SK-N-SH treated with all-trans-retinoic acid at 6 μM for 48 hours (cell line): ENCODE measurements around the gene FAM184A.
A peak's percentile ranks its signal among the peaks of the same experiment; 100 is the strongest.

Experiments used
- ATAC-seq: fragments of 200-7000 bp; cut with Tn5 transposase; 3 replicates; pipeline ENCODE4 v1.9.1; 2020; ENCODE audit warnings: mild to moderate bottlenecking, moderate library complexity
- ARNTL ChIP-seq: fragments of 450-650 bp; formaldehyde crosslinking; IDR thresholded peaks from 2 replicates; pipeline ENCODE4 v1.5.0; 2020; ENCODE audit warnings: low read depth, mild to moderate bottlenecking, moderate library complexity, borderline replicate concordance
- BACH2 ChIP-seq: fragments of 250-450 bp; sonication (Bioruptor Pico); IDR thresholded peaks from 2 replicates; pipeline ENCODE4 v1.9.0; 2021; ENCODE audit warnings: mild to moderate bottlenecking, borderline replicate concordance
- CSDC2 ChIP-seq: fragments of 250-450 bp; sonication (Bioruptor Pico); IDR thresholded peaks from 2 replicates; pipeline ENCODE4 v1.5.0; 2020; ENCODE audit warnings: mild to moderate bottlenecking, moderate library complexity
- ESRRG ChIP-seq: fragments of 250-450 bp; sonication (Bioruptor Pico); IDR thresholded peaks from 2 replicates; pipeline ENCODE4 v1.6.1; 2021; ENCODE audit warnings: mild to moderate bottlenecking
- GLIS3 ChIP-seq: fragments of 250-450 bp; sonication (Bioruptor Pico); IDR thresholded peaks from 2 replicates; pipeline ENCODE4 v1.5.0; 2020; ENCODE audit warnings: mild to moderate bottlenecking, moderate library complexity
- ISL1 ChIP-seq: fragments of 250-450 bp; sonication (Bioruptor Pico); IDR thresholded peaks from 2 replicates; pipeline ENCODE4 v2.1.2; 2022; ENCODE audit warnings: mild to moderate bottlenecking, moderate library complexity
- OSR1 ChIP-seq: fragments of 250-450 bp; sonication (Bioruptor Pico); IDR thresholded peaks from 2 replicates; pipeline ENCODE4 v1.8.0; 2022; ENCODE audit warnings: moderate library complexity, mild to moderate bottlenecking, inconsistent platforms
- PATZ1 ChIP-seq: fragments of 250-450 bp; sonication (Bioruptor Pico); IDR thresholded peaks from 2 replicates; pipeline ENCODE4 v1.8.0; 2020; ENCODE audit warnings: mild to moderate bottlenecking, moderate library complexity, borderline replicate concordance
- PPARA ChIP-seq: fragments of 250-450 bp; sonication (Bioruptor Pico); IDR thresholded peaks from 2 replicates; pipeline ENCODE4 v1.5.0; 2020; ENCODE audit warnings: mild to moderate bottlenecking, borderline replicate concordance
- SNAI2 ChIP-seq: fragments of 250-450 bp; sonication (Bioruptor Pico); IDR thresholded peaks from 2 replicates; pipeline ENCODE4 v1.5.0; 2020; ENCODE audit warnings: mild to moderate bottlenecking, moderate library complexity
- TCF4 ChIP-seq: fragments of 250-450 bp; sonication (Bioruptor Pico); IDR thresholded peaks from 2 replicates; pipeline ENCODE4 v1.8.0; 2021; ENCODE audit warnings: mild to moderate bottlenecking, moderate library complexity, borderline replicate concordance
- TOX ChIP-seq: fragments of 250-450 bp; sonication (Bioruptor Pico); IDR thresholded peaks from 2 replicates; pipeline ENCODE4 v1.8.0; 2021; ENCODE audit warnings: mild to moderate bottlenecking, moderate library complexity, borderline replicate concordance
- ZC3H10 ChIP-seq: fragments of 250-450 bp; sonication (Bioruptor Pico); IDR thresholded peaks from 2 replicates; pipeline ENCODE4 v1.5.1; 2021; ENCODE audit warnings: mild to moderate bottlenecking, moderate library complexity
- ZNF565 ChIP-seq: fragments of 450-650 bp; formaldehyde crosslinking; conservative IDR thresholded peaks from 2 replicates; pipeline ENCODE4 v1.5.0; 2020; ENCODE audit warnings: low read depth, mild to moderate bottlenecking, moderate library complexity
- ZNF70 ChIP-seq: fragments of 450-650 bp; formaldehyde crosslinking; IDR thresholded peaks from 2 replicates; pipeline ENCODE4 v1.5.0; 2020; ENCODE audit warnings: mild to moderate bottlenecking, moderate library complexity
- ZNF8 ChIP-seq: fragments of 450-650 bp; formaldehyde crosslinking; IDR thresholded peaks from 2 replicates; pipeline ENCODE4 v1.5.0; 2020; ENCODE audit warnings: mild to moderate bottlenecking, moderate library complexity
- TF ChIP-seq, protein P1 (sequence below): fragments of 250-450 bp; sonication (Bioruptor Pico); IDR thresholded peaks from 2 replicates; pipeline ENCODE4 v1.5.1; 2020; ENCODE audit warnings: low read depth, mild to moderate bottlenecking, moderate library complexity
- TF ChIP-seq, protein P2 (sequence below): fragments of 250-450 bp; sonication (Bioruptor Pico); IDR thresholded peaks from 2 replicates; pipeline ENCODE4 v1.8.0; 2021; ENCODE audit warnings: low read depth, mild to moderate bottlenecking, moderate library complexity, borderline replicate concordance
- TF ChIP-seq, protein P3 (sequence below): fragments of 250-450 bp; sonication (Bioruptor Pico); IDR thresholded peaks from 2 replicates; pipeline ENCODE4 v1.5.1; 2021; ENCODE audit warnings: mild to moderate bottlenecking, moderate library complexity
- TF ChIP-seq, protein P4 (sequence below): fragments of 250-450 bp; sonication (Bioruptor Pico); IDR thresholded peaks from 2 replicates; pipeline ENCODE4 v1.5.0; 2020; ENCODE audit warnings: mild to moderate bottlenecking, moderate library complexity

Gene FAM184A

GRCh38 chr6:119079283-119079809, 882 bp upstream of the FAM184A start:
- no peak for TF ChIP-seq ZNF8
- no peak for TF ChIP-seq PATZ1
- no peak for TF ChIP-seq BACH2 (CRISPR knock-in tag)
- TF ChIP-seq SNAI2: no peak
- no peak; the same call in 1 of the 3 replicates for ATAC-seq

DNA sequence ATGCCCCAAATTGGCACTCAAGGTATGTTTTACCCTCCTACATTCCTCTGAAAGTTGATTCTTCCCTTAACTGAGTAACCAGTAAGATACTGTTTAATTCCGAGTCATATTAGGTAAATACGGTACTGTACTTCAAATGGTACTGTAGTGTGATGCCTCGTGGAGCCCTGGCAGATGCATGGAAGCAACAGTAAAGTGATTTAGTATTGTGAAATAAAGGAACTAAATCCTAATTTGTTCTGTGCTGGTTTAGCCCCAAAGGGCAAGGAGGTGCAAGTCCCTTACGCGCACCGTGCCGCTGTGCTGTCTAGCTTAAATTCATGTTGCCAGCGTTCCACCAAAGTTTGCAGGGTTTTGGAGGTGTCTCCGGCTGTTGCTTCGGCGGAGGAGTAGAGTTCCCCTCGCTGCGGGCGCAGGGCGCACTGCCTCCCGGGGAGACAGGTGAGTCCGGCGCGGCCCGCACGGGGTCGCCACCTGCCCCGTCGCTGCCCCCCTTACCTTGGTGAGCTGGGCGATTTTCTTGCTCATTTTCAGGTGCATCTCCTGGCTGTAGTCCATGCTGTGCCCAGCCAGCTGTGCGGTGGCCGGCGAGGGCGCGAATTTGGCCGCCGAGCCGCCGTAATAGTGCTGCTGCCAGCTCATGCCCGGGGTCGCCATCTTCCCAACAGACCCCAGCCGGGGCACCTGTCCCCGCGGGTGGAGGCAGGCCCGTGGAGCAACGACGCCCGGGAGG, 655 bp downstream of the FAM184A start:
- ATAC-seq: peak; percentile 39

More for the DNA sequence above, 655 bp downstream of the FAM184A start:
- TF ChIP-seq OSR1 (CRISPR knock-in tag) (no peak), ZNF565 (CRISPR knock-in tag) (no peak), PPARA (no peak), PATZ1 (no peak), ZNF70 (no peak), ARNTL (no peak), TOX (no peak), GLIS3 (CRISPR knock-in tag) (no peak), ESRRG (CRISPR knock-in tag) (no peak), ISL1 (CRISPR knock-in tag) (no peak), SNAI2 (no peak), ZC3H10 (CRISPR knock-in tag) (no peak), CSDC2 (no peak), TCF4 (no peak), ZNF8 (no peak)
- TF ChIP-seq, protein P1, sequence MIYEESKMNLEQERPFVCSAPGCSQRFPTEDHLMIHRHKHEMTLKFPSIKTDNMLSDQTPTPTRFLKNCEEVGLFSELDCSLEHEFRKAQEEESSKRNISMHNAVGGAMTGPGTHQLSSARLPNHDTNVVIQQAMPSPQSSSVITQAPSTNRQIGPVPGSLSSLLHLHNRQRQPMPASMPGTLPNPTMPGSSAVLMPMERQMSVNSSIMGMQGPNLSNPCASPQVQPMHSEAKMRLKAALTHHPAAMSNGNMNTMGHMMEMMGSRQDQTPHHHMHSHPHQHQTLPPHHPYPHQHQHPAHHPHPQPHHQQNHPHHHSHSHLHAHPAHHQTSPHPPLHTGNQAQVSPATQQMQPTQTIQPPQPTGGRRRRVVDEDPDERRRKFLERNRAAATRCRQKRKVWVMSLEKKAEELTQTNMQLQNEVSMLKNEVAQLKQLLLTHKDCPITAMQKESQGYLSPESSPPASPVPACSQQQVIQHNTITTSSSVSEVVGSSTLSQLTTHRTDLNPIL (CRISPR knock-in tag): no peak
- TF ChIP-seq, protein P2, sequence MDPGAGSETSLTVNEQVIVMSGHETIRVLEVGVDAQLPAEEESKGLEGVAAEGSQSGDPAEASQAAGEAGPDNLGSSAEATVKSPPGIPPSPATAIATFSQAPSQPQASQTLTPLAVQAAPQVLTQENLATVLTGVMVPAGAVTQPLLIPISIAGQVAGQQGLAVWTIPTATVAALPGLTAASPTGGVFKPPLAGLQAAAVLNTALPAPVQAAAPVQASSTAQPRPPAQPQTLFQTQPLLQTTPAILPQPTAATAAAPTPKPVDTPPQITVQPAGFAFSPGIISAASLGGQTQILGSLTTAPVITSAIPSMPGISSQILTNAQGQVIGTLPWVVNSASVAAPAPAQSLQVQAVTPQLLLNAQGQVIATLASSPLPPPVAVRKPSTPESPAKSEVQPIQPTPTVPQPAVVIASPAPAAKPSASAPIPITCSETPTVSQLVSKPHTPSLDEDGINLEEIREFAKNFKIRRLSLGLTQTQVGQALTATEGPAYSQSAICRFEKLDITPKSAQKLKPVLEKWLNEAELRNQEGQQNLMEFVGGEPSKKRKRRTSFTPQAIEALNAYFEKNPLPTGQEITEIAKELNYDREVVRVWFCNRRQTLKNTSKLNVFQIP (CRISPR knock-in tag): no peak
- TF ChIP-seq, protein P3, sequence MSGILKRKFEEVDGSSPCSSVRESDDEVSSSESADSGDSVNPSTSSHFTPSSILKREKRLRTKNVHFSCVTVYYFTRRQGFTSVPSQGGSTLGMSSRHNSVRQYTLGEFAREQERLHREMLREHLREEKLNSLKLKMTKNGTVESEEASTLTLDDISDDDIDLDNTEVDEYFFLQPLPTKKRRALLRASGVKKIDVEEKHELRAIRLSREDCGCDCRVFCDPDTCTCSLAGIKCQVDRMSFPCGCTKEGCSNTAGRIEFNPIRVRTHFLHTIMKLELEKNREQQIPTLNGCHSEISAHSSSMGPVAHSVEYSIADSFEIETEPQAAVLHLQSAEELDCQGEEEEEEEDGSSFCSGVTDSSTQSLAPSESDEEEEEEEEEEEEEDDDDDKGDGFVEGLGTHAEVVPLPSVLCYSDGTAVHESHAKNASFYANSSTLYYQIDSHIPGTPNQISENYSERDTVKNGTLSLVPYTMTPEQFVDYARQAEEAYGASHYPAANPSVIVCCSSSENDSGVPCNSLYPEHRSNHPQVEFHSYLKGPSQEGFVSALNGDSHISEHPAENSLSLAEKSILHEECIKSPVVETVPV (CRISPR knock-in tag): no peak
- TF ChIP-seq, protein P4, sequence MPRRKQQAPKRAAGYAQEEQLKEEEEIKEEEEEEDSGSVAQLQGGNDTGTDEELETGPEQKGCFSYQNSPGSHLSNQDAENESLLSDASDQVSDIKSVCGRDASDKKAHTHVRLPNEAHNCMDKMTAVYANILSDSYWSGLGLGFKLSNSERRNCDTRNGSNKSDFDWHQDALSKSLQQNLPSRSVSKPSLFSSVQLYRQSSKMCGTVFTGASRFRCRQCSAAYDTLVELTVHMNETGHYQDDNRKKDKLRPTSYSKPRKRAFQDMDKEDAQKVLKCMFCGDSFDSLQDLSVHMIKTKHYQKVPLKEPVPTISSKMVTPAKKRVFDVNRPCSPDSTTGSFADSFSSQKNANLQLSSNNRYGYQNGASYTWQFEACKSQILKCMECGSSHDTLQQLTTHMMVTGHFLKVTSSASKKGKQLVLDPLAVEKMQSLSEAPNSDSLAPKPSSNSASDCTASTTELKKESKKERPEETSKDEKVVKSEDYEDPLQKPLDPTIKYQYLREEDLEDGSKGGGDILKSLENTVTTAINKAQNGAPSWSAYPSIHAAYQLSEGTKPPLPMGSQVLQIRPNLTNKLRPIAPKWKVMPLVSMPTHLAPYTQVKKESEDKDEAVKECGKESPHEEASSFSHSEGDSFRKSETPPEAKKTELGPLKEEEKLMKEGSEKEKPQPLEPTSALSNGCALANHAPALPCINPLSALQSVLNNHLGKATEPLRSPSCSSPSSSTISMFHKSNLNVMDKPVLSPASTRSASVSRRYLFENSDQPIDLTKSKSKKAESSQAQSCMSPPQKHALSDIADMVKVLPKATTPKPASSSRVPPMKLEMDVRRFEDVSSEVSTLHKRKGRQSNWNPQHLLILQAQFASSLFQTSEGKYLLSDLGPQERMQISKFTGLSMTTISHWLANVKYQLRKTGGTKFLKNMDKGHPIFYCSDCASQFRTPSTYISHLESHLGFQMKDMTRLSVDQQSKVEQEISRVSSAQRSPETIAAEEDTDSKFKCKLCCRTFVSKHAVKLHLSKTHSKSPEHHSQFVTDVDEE: no peak
- TF ChIP-seq, all 23 proteins: peak for 0
